ENCODE data around the gene IRF9. TPM values are rescaled to one million over a fixed set of nuclear protein-coding genes. Genes with fewer than 3 reads are reported as not detected.

Gene IRF9
- total RNA-seq, 1 experiment from 2014 or later, result 27.6 TPM

DNA sequence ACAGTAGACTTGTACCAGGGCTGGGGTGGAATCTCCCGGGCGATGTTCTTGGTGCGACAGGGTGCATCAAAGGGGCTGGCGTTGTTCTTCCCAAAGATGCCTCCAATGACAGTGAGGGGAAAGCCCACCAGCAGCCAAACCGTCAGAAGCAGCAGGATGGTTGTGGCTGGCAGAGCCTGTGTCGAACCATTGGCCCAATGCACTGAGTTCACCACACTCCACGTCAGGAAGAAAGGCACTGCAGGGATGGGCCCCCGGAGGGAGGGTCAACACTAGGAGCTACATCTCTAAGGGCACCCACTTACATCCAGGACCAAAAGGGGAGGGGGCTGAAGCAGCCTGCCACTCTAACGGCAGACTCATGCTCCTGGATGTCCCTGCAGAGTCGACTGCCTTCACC lies 29.4 kb downstream of the IRF9 start:
- H3K36me3 Mint-ChIP-seq (ENCODE audit: insufficient read depth in 1 of 3, low read depth in 3 of 3), result peaks cover 17 to 64% (median 52%) of the 10 kb centered on the region in 3 experiments
- H2BK120ac ChIP-seq (ENCODE audit: low read depth, low read length, poor library complexity, severe bottlenecking), result no peak overlapping the region
- H3T11ph ChIP-seq (ENCODE audit: low read length), result no peak overlapping the region

More for the DNA sequence above, 29.4 kb downstream of the IRF9 start:
- H3K27ac ChIP-seq (ENCODE audit: insufficient read length, low read depth, low read length), result no peak overlapping the region
- no peak overlapping the region for H4K5ac ChIP-seq (ENCODE audit: insufficient read length, low read depth, low read length)
- H3K27ac Mint-ChIP-seq, result no peak overlapping the region
- H2BK15ac ChIP-seq (ENCODE audit: low read depth, low read length), result no peak overlapping the region
- TF ChIP-seq, protein P1, sequence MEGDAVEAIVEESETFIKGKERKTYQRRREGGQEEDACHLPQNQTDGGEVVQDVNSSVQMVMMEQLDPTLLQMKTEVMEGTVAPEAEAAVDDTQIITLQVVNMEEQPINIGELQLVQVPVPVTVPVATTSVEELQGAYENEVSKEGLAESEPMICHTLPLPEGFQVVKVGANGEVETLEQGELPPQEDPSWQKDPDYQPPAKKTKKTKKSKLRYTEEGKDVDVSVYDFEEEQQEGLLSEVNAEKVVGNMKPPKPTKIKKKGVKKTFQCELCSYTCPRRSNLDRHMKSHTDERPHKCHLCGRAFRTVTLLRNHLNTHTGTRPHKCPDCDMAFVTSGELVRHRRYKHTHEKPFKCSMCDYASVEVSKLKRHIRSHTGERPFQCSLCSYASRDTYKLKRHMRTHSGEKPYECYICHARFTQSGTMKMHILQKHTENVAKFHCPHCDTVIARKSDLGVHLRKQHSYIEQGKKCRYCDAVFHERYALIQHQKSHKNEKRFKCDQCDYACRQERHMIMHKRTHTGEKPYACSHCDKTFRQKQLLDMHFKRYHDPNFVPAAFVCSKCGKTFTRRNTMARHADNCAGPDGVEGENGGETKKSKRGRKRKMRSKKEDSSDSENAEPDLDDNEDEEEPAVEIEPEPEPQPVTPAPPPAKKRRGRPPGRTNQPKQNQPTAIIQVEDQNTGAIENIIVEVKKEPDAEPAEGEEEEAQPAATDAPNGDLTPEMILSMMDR (conservative IDR thresholded peaks at IDR 0.05), result no peak
- no peaks in the 10 kb centered on the region for H3K23me2 ChIP-seq (ENCODE audit: insufficient read length, low read depth, low read length, poor library complexity, severe bottlenecking)
- no peak overlapping the region for H3K56ac ChIP-seq (ENCODE audit: insufficient read length, low read depth, low read length)
- no peak overlapping the region for H4K8ac ChIP-seq (replicated peaks; ENCODE audit: insufficient read length, low read depth, low read length)
- H4K20me1 ChIP-seq (ENCODE audit: control insufficient read depth, insufficient read depth, insufficient read length), result no peaks in the 10 kb centered on the region
- H3K4ac ChIP-seq (ENCODE audit: low read depth, low read length), result no peak overlapping the region
- H2AFZ ChIP-seq (ENCODE audit: low read length), result no peak overlapping the region
- no peaks in the 10 kb centered on the region for H3K9me3 ChIP-seq (ENCODE audit: control insufficient read depth, low read depth, low read length)
- no peak overlapping the region for H3K18ac ChIP-seq (ENCODE audit: insufficient read length, low read depth, low read length)
- H3K27me3 ChIP-seq (ENCODE audit: insufficient read depth, low read length), result no peaks in the 10 kb centered on the region
- no CpG with 5 or more reads among the region's 10 CpGs for WGBS (ENCODE audit: extremely low coverage, insufficient read length, low lambda C conversion rate)
- H2BK20ac ChIP-seq (ENCODE audit: low read depth, low read length, poor library complexity, severe bottlenecking), result no peak overlapping the region
- peaks cover 4% of the 10 kb centered on the region for H3K79me1 ChIP-seq (ENCODE audit: insufficient read depth, low read depth, low read length, poor library complexity, severe bottlenecking)
- no peaks in the 10 kb centered on the region; the same call in 1 of the 2 replicates for H3K4me1 ChIP-seq (ENCODE audit: insufficient read depth, low read length)
- no peak overlapping the region for H3K4me2 ChIP-seq (ENCODE audit: insufficient read depth, insufficient read length, low read length)
- no peak for DNase-seq
- H4K91ac ChIP-seq (ENCODE audit: insufficient read length, low read depth, low read length), result no peak overlapping the region
- H3K23ac ChIP-seq (ENCODE audit: insufficient read length, low read depth, low read length), result no peak overlapping the region
- H3K9me3 Mint-ChIP-seq, result no peaks in the 10 kb centered on the region
- H3K14ac ChIP-seq (ENCODE audit: insufficient read depth, low read length), result no peak overlapping the region
- no peaks in the 10 kb centered on the region for H3K27me3 Mint-ChIP-seq (ENCODE audit: low read depth)
- H3K4me1 Mint-ChIP-seq, result peaks cover 22 to 25% of the 10 kb centered on the region in 2 experiments
- no peak overlapping the region for H2AK5ac ChIP-seq (ENCODE audit: insufficient read length, low read length)
- H2BK5ac ChIP-seq (ENCODE audit: insufficient read length, low read length), result no peak overlapping the region
- no peak overlapping the region for H3K9ac ChIP-seq (ENCODE audit: extremely low read depth, insufficient read length, low read length)
- H3K79me2 ChIP-seq (ENCODE audit: insufficient read depth, low read length), result no peaks in the 10 kb centered on the region
- no peak overlapping the region for H2BK12ac ChIP-seq (ENCODE audit: insufficient read length, low read depth, low read length)
- no peak overlapping the region for H3K4me3 Mint-ChIP-seq

Data from H9 (cell line).